Left lung (tissue), 10 donors: Measurements from ENCODE around the gene ARID5B. TPM values are rescaled to one million over a fixed set of nuclear protein-coding genes. Genes with fewer than 3 reads are reported as not detected.

Experiments used
- ATAC-seq: fragments of 200-7000 bp; cut with Tn5 transposase; one replicate; pipeline ENCODE4 v1.9.1; 2020; ENCODE audit warnings: moderate library complexity
- DNase-seq, 4 donors: peaks; one replicate each; pipeline ENCODE4 v3.0.0-alpha.2; 2013 to 2020
- H3K27ac ChIP-seq, 2 donors: fragments of 200-600 bp; sonication (generic) in 1 of 2; one replicate each; pipeline versions ENCODE4 v1.5.0 to v1.8.0; 2020 to 2021
- H3K27me3 ChIP-seq, 2 donors: fragments of 200-600 bp; sonication (generic) in 1 of 2; one replicate each; pipeline versions ENCODE4 v1.5.0 to v1.8.0; 2020 to 2021
- H3K36me3 ChIP-seq, 2 donors: fragments of 200-600 bp; sonication (generic) in 1 of 2; one replicate each; pipeline versions ENCODE4 v1.5.0 to v1.8.0; 2020 to 2021
- H3K4me1 ChIP-seq, 2 donors: fragments of 200-600 bp; one replicate each; pipeline ENCODE4 v1.8.0; 2021
- H3K4me3 ChIP-seq, 2 donors: fragments of 200-600 bp; sonication (generic) in 1 of 2; one replicate each; pipeline versions ENCODE4 v1.5.0 to v1.8.0; 2020 to 2021; ENCODE audit warnings: mild to moderate bottlenecking in 1 of 2
- H3K9me3 ChIP-seq, 2 donors: fragments of 200-600 bp; sonication (generic) in 1 of 2; one replicate each; pipeline versions ENCODE4 v1.5.0 to v1.8.0; 2020 to 2021
- intact Hi-C, 2 donors: fragments of 100-400 bp; cut with DNase I; formaldehyde crosslinking; loops; one replicate each; pipeline versions ENCODE4 v1.11.2 to v1.14.2; 2022
- polyA plus RNA-seq, 6 donors: library from polyadenylated mRNA; unstranded; fragments of 120-200 nt; gene quantifications; one replicate each; pipeline ENCODE4 v1.2.1, GENCODE V29; 2013; ENCODE audit not compliant: insufficient read length in 6 of 6
- total RNA-seq, 2 donors: library from RNA; stranded (reverse); fragmentation: NEBNext Ultra II Directional; extraction: Animal tissue kit (Norgen Biotek cat#: 25700); gene quantifications; one replicate each; pipeline ENCODE4 v1.2.1, GENCODE V29; 2021
- TF ChIP-seq, protein P1 (sequence below), 2 donors: fragments of 200-600 bp; sonication (generic) in 1 of 2; IDR thresholded peaks; one replicate each; pipeline versions ENCODE4 v1.5.0 to v1.8.0; 2021; ENCODE audit warnings: antibody characterized with exemption in 2 of 2
- donor health status: DM: no; HTN: yes; CAD: no.
- donor health status: DM: no; HTN: no; CAD: no.

Gene ARID5B
- total and polyA plus RNA-seq, 8 donors = 29.9 to 51.5 (median 44.4) TPM

DNA sequence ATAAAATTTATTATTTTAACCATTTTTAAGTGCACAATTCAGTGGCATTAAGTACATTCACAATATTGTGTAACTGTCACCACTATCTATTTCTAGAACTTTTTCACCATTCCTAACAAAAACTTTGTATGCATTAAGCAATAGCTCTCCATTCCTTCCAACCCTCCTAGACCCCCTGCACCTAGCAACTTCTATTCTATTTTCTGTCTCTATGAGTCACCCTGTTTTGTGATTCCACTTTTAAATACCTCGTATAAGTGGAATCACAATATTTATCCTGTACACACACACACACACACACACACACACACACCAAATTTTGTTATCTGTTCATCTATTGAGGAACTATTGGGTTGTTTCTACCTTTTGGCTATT lies 89.2 kb downstream of the ARID5B start:
- ATAC-seq (no peak), DNase-seq (no peak)
- H3K4me3 ChIP-seq = no peak overlapping the region
- H3K36me3 ChIP-seq = no peaks in the 10 kb centered on the region
- intact Hi-C loops = no loop called here
- H3K27me3 ChIP-seq = no peaks in the 10 kb centered on the region
- H3K27ac ChIP-seq = peak overlapping the region in 1 of 2 donors; percentile 51
- no peaks in the 10 kb centered on the region for H3K9me3 ChIP-seq
- TF ChIP-seq, protein P1, sequence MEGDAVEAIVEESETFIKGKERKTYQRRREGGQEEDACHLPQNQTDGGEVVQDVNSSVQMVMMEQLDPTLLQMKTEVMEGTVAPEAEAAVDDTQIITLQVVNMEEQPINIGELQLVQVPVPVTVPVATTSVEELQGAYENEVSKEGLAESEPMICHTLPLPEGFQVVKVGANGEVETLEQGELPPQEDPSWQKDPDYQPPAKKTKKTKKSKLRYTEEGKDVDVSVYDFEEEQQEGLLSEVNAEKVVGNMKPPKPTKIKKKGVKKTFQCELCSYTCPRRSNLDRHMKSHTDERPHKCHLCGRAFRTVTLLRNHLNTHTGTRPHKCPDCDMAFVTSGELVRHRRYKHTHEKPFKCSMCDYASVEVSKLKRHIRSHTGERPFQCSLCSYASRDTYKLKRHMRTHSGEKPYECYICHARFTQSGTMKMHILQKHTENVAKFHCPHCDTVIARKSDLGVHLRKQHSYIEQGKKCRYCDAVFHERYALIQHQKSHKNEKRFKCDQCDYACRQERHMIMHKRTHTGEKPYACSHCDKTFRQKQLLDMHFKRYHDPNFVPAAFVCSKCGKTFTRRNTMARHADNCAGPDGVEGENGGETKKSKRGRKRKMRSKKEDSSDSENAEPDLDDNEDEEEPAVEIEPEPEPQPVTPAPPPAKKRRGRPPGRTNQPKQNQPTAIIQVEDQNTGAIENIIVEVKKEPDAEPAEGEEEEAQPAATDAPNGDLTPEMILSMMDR (IDR thresholded peaks at IDR 0.05) = no peak
- H3K4me1 ChIP-seq = peaks cover 24 to 76% of the 10 kb centered on the region in 2 donors

DNA sequence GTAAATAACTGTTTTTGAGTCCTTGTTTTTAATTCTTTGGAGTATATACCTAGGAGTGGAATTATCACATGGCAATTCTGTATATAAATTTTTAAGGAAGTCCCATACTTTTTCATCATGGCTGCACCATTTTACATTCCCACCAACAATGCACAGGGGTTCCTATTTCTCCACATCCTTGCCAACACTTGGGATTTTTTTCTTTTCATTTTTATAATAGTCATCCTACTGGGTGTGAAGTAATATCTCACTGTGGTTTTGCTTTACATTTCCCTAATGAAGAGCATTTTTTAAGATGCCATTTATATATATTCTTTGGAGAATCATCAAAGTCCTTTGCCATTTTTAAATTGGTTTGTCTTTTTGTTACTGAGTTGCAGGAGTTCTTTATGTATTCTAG lies 89.7 kb downstream of the ARID5B start:
- intact Hi-C loops = no loop called here
- peak overlapping the region in 1 of 2 donors; percentile 94 for H3K27ac ChIP-seq
- H3K4me1 ChIP-seq = peaks cover 24 to 79% of the 10 kb centered on the region in 2 donors
- no peaks in the 10 kb centered on the region for H3K27me3 ChIP-seq
- ATAC-seq = no peak
- no peaks in the 10 kb centered on the region for H3K36me3 ChIP-seq
- TF ChIP-seq, protein P1 (IDR thresholded peaks at IDR 0.05) = no peak
- no peak overlapping the region for H3K4me3 ChIP-seq
- DNase-seq = no peak
- no peaks in the 10 kb centered on the region for H3K9me3 ChIP-seq

DNA sequence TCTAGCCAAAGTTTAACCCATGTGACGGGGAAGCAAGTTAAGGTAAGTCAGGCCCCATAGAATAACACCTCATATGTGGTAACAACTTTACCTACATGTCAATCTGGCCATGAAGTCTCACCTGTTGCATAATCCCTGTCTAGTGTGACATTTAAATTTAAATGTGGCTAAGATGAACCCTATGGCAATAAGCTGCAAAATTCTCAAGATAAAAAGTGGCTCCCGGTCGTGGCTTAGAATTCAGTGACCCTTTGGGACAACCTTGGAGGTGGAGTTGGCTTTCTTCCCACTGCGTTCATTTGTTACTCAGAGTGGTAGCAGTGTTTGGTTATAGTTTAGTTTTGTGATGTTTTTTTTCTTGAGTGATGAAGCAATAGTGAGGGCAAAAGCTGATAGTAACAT lies 90.6 kb downstream of the ARID5B start:
- Histone ChIP-seq H3K27me3 (no peaks in the 10 kb centered on the region), H3K27ac (peak overlapping the region; percentile 88 to 94), H3K9me3 (no peaks in the 10 kb centered on the region), H3K36me3 (no peaks in the 10 kb centered on the region), H3K4me1 (peaks cover 24 to 74% of the 10 kb centered on the region in 2 donors), H3K4me3 (no peak overlapping the region)
- TF ChIP-seq, protein P1 (IDR thresholded peaks at IDR 0.05) = no peak
- intact Hi-C loops = no loop called here
- DNase-seq = no peak
- ATAC-seq = peak; percentile 11

DNA sequence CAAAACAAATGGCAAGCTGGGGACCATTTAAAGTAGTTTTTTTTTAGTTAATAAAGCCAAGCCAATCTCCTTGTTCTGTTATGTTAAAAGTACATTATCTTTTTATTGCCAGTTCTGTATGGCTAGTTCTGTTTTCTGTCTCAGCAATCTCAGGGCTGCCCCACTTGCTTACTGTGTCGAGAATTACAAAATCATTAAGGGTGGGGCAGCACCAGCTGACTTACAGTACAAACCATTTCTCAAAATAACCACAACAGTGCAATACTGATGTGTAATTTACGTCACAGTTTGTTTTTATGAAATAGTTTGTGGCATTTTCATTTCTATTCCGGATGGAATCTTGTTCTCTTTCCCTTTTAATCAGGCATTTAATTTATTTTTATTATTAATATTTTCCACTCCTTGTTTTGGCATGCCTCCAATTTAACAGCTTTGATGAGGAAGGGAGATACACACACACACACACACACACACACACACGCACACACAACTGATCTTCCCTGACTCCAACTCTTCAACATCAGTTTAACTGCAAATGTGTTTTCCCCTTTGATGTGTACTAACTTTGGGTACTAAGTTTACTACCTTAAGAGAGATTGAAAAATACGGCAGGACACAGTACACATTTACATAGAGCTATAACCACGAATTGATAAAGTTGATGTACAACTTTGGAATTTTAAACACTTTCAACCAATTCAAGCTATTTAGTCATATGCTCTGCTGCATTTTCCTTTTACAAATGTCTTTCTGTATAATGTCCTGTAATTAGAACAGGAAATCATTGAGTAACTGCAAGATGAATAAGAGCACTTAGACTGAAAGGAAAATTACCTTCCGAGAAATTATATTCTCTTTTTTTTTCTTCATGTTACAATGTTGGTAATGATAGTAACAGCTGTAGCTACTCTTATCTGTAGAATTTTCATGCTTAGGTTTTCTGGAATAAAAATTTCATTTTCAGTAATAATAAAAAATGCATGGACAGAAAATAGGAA lies 91.5 kb downstream of the ARID5B start:
- H3K4me1 ChIP-seq = peaks cover 24 to 65% of the 10 kb centered on the region in 2 donors
- H3K27ac ChIP-seq = peak overlapping the region; percentile 88 to 94
- TF ChIP-seq, protein P1 (IDR thresholded peaks at IDR 0.05) = no peak
- no peaks in the 10 kb centered on the region for H3K9me3 ChIP-seq
- DNase-seq (peak in 2 of 4 donors; percentile 63 to 72), ATAC-seq (peak; percentile 89)
- no peaks in the 10 kb centered on the region for H3K27me3 ChIP-seq
- intact Hi-C loops = no loop called here
- H3K36me3 ChIP-seq = no peaks in the 10 kb centered on the region
- peak overlapping the region in 1 of 2 donors; percentile 5 for H3K4me3 ChIP-seq

DNA sequence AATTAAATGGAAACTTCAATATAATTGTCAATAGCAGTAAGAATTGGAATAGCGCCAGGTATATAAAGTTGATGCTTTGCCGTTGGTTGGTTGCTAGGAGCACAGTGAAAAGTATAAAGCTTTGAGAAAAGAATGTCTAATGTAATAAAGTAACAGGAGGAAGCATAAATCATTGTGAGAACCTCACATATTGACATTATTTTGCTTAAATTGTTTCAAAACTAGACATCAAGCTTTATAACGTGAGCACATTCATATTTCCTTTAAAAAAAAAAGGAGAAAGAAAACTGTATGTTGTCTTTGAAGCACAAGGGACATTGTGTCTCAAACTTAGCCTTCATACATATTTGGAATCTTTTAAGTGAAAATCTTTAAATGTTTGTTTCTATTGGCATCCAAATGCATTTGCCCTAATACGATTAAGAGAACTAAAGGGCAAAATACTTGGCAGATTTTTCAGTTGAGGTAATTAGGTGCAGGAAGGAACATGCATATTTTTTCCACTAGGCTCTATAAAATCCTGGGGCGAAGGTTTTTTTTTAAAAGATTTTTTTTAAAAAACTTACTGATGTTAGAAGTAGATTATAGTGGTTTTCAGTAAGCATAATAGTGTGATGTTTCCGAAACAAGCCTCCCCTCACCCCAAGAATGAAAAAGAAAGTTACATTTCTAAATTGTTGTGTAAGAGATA lies 92.4 kb downstream of the ARID5B start:
- Histone ChIP-seq H3K4me3 (no peak overlapping the region), H3K27ac (peak overlapping the region; percentile 88 to 94), H3K9me3 (no peaks in the 10 kb centered on the region), H3K36me3 (no peaks in the 10 kb centered on the region), H3K27me3 (no peaks in the 10 kb centered on the region), H3K4me1 (peaks cover 24 to 58% of the 10 kb centered on the region in 2 donors)
- TF ChIP-seq, protein P1 (IDR thresholded peaks at IDR 0.05) = no peak
- no peak for ATAC-seq
- intact Hi-C loops = no loop called here
- DNase-seq = no peak
